ENCODE data around the gene LYRM9. TPM values are rescaled to one million over a fixed set of nuclear protein-coding genes. Genes with fewer than 3 reads are reported as not detected.
"Not testable (repeated sequence)": the region's sequence is repeated elsewhere in the genome, so short reads cannot be mapped to it uniquely, and the experiment has no call there.

LYRM9 gene
- total and polyA plus RNA-seq, 2 of the 8 experiments (the other 6 are each of a cell fraction or from before 2014, with no cell fraction given) = 4.3 to 5.2 TPM

GRCh38 chr17:27912299-27912698 lies 19.1 kb upstream of the LYRM9 start:
- H4K20me1 ChIP-seq (replicated peaks in 1 of 2; ENCODE audit: control insufficient read depth in 1 of 2, insufficient read depth in 2 of 2, low read length in 2 of 2); H3K9ac ChIP-seq (replicated peaks in 1 of 4; ENCODE audit: extremely low read depth in 1 of 4, low read depth in 3 of 4, low read length in 3 of 4); CTCF ChIA-PET (ENCODE audit: partially characterized antibody); H3K23ac ChIP-seq (ENCODE audit: insufficient read length); H2BK12ac ChIP-seq (ENCODE audit: low read depth, low read length); H2BK20ac ChIP-seq (ENCODE audit: low read length); H2AK5ac ChIP-seq (ENCODE audit: low read depth, low read length); H3K36me3 ChIP-seq (ENCODE audit: control insufficient read depth in 2 of 4, insufficient read depth in 4 of 4, low read length in 3 of 4); H2BK15ac ChIP-seq (ENCODE audit: low read length); H3K9me3 ChIP-seq (ENCODE audit: insufficient read depth in 2 of 2, low read depth in 1 of 2, low read length in 1 of 2); H2BK5ac ChIP-seq (ENCODE audit: low read depth, low read length); H4K5ac ChIP-seq (ENCODE audit: insufficient read length, low read depth, low read length); H3K56ac ChIP-seq (replicated peaks; ENCODE audit: insufficient read length, low read depth, low read length); H3K18ac ChIP-seq (ENCODE audit: extremely low read depth, low read length); H2BK120ac ChIP-seq (replicated peaks; ENCODE audit: low read depth, low read length); H3K4me3 ChIP-seq (ENCODE audit: extremely low read depth in 1 of 4, insufficient read depth in 2 of 4, low read depth in 3 of 4, low read length in 4 of 4); H3K14ac ChIP-seq (ENCODE audit: insufficient read length); H2AFZ ChIP-seq (ENCODE audit: low read length); H3K4ac ChIP-seq (replicated peaks; ENCODE audit: insufficient read length, low read depth, low read length); H4K8ac ChIP-seq (ENCODE audit: extremely low read depth, insufficient read depth, low read length); DNase-seq (ENCODE audit: low read depth in 1 of 2, low spot score in 2 of 2); POLR2A ChIA-PET (ENCODE audit: partially characterized antibody); H3K4me2 ChIP-seq (ENCODE audit: insufficient read depth in 1 of 2, low read depth in 2 of 2, low read length in 2 of 2); H3K79me1 ChIP-seq (ENCODE audit: low read depth, low read length); H3K23me2 ChIP-seq (ENCODE audit: low read depth, low read length); FAIRE-seq; H4K91ac ChIP-seq (replicated peaks; ENCODE audit: insufficient read length, low read length); H3K79me2 ChIP-seq (ENCODE audit: control insufficient read depth in 1 of 2, insufficient read depth in 2 of 2, low read length in 2 of 2); H3K27ac ChIP-seq (ENCODE audit: low read depth, low read length): not testable (repeated sequence)
- H3K27me3 ChIP-seq (replicated peaks in 1 of 4; ENCODE audit: control insufficient read depth in 3 of 4, extremely low read depth in 1 of 4, insufficient read depth in 3 of 4, low read length in 3 of 4) = peaks cover 25 to 57% (median 53%) of the 10 kb centered on the region in 4 experiments
- WGBS, 2 experiments (ENCODE audit: extremely low coverage in 1 of 2, insufficient coverage in 1 of 2, insufficient read length in 1 of 2, insufficient replicate concordance in 2 of 2, low coverage in 1 of 2, low lambda C conversion rate in 2 of 2, missing lambda C conversion rate in 1 of 2) = 100% methylated on average over 2 of the region's 3 CpGs; no CpG with 5 or more reads in 1 of the 2 experiments
- H3K4me1 ChIP-seq (replicated peaks in 1 of 4; ENCODE audit: control insufficient read depth in 3 of 4, insufficient read depth in 4 of 4, low read length in 3 of 4) = peaks cover 1 to 11% (median 8%) of the 10 kb centered on the region in 4 experiments; a peak in 3 of 7 replicates

Data from H1 (cell line).